NB4 (cell line): Measurements from ENCODE around the gene SPIN1.
A peak's percentile ranks its signal among the peaks of the same experiment; 100 is the strongest.

Experiments
- DNase-seq: peaks from one replicate; pipeline ENCODE4 v3.0.0; 2010; ENCODE audit warnings: low read depth
- H3K4me3 ChIP-seq: one replicate; pipeline ENCODE4 v1.5.1; 2011; ENCODE audit warnings: mild to moderate bottlenecking, low read depth, low read length, moderate library complexity
- MAX ChIP-seq: IDR thresholded peaks from 2 replicates; pipeline ENCODE4 v1.6.1; 2011; ENCODE audit warnings: low read depth, low read length
- MYC ChIP-seq: IDR thresholded peaks from 2 replicates; pipeline ENCODE4 v1.6.1; 2011; ENCODE audit warnings: low read depth, low read length
- POLR2A ChIP-seq: IDR thresholded peaks from 2 replicates; pipeline ENCODE4 v1.6.1; 2011; ENCODE audit warnings: mild to moderate bottlenecking; ENCODE audit not compliant: insufficient read length; ENCODE audit errors: extremely low read depth
- TF ChIP-seq, protein P1 (sequence below): IDR thresholded peaks from one replicate; pipeline ENCODE4 v1.5.1; 2012; ENCODE audit warnings: low read depth, low read length

Gene SPIN1

GRCh38 chr9:88425538-88425950, 37.3 kb downstream of the SPIN1 start:
- peak; percentile 44 for DNase-seq
- H3K4me3 ChIP-seq: no peak overlapping the region
- TF ChIP-seq, protein P1, sequence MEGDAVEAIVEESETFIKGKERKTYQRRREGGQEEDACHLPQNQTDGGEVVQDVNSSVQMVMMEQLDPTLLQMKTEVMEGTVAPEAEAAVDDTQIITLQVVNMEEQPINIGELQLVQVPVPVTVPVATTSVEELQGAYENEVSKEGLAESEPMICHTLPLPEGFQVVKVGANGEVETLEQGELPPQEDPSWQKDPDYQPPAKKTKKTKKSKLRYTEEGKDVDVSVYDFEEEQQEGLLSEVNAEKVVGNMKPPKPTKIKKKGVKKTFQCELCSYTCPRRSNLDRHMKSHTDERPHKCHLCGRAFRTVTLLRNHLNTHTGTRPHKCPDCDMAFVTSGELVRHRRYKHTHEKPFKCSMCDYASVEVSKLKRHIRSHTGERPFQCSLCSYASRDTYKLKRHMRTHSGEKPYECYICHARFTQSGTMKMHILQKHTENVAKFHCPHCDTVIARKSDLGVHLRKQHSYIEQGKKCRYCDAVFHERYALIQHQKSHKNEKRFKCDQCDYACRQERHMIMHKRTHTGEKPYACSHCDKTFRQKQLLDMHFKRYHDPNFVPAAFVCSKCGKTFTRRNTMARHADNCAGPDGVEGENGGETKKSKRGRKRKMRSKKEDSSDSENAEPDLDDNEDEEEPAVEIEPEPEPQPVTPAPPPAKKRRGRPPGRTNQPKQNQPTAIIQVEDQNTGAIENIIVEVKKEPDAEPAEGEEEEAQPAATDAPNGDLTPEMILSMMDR: no peak
- TF ChIP-seq MAX (no peak), POLR2A (no peak), MYC (no peak)

GRCh38 chr9:88426651-88427050, 38.4 kb downstream of the SPIN1 start:
- H3K4me3 ChIP-seq: no peak overlapping the region
- TF ChIP-seq, protein P1: no peak
- TF ChIP-seq MAX (no peak), MYC (no peak), POLR2A (no peak)
- no peak for DNase-seq

GRCh38 chr9:88429595-88430430, 41.6 kb downstream of the SPIN1 start:
- no peak for DNase-seq
- no peak overlapping the region for H3K4me3 ChIP-seq
- TF ChIP-seq, protein P1: no peak
- no peak for TF ChIP-seq POLR2A
- TF ChIP-seq MYC: no peak
- no peak for TF ChIP-seq MAX

GRCh38 chr9:88433583-88434255, 45.5 kb downstream of the SPIN1 start:
- no peak overlapping the region for H3K4me3 ChIP-seq
- no peak for DNase-seq
- TF ChIP-seq MYC (no peak), POLR2A (no peak), MAX (no peak)
- TF ChIP-seq, protein P1: no peak

DNA sequence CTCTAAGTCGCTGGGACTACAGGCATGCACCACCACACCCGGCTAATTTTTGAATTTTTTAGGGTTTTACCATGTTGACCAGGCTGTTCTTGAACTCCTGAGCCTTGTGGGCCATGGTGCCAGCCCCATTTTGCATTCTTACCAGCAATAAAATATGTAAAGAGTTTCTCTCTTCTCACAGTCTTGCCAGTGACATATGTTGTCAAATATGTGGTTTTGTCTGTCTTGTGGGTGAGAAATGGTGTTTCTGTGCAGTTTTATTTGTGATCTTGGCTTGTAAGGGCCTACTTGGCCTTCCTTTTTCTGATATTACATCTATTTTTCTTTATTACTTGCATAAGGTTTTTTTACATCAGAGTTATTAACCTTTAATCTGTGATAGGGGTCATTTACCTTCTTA, 47.1 kb downstream of the SPIN1 start:
- DNase-seq: no peak
- H3K4me3 ChIP-seq: no peak overlapping the region
- TF ChIP-seq POLR2A: no peak
- TF ChIP-seq, protein P1: no peak
- no peak for TF ChIP-seq MAX
- TF ChIP-seq MYC: no peak
